ENCODE results near the gene RNF167.

DNA sequence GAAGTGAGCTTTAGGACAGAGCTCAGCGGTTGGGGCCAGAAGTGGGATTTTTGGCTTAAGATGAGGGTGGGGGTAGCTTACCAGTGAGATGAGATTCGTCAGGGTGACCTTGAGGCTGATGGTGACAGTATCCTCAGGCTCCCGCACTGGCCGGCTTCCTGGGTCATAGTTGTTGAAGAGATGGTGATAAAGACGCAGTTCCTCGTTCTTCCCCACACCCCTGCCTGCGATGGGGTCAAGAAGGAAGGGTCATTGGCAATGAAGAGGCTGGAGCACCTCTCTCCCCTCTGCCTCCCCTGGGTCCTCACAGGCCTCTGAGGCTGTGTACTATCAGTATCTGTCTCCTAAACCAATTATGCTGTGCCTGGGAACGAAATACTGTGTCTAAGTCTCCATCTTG lies 37.5 kb upstream of the RNF167 start:
- no peak for TF ChIP-seq CTCF (IDR thresholded peaks at IDR 0.05)
- no peak for TF ChIP-seq POLR2AphosphoS5 (IDR thresholded peaks at IDR 0.05)
- no peak for TF ChIP-seq EP300 (IDR thresholded peaks at IDR 0.05; ENCODE audit: low read depth)
- no peak for TF ChIP-seq POLR2A (IDR thresholded peaks at IDR 0.05)
